HL-60 (cell line): ENCODE data around the gene CCDC88B.
A peak's percentile ranks its signal among the peaks of the same experiment; 100 is the strongest.

ENCODE experiments used
- DNase-seq, 2 experiments: peaks; one replicate each; pipeline ENCODE4 v3.0.0-alpha.2; 2010 to 2020; ENCODE audit warnings: low read depth in 1 of 2, low spot score in 1 of 2
- H3K27ac ChIP-seq: fragments of 250-450 bp; sonication (Bioruptor Pico); replicated peaks from 2 replicates; pipeline ENCODE4 v1.5.1; 2020; ENCODE audit warnings: mild to moderate bottlenecking, moderate library complexity
- H3K27me3 ChIP-seq: fragments of 250-450 bp; sonication (Bioruptor Pico); 2 replicates; pipeline ENCODE4 v1.5.1; 2021; ENCODE audit warnings: mild to moderate bottlenecking, moderate library complexity; ENCODE audit not compliant: insufficient read depth, poor library complexity, severe bottlenecking
- H3K4me3 ChIP-seq: replicated peaks from 2 replicates; pipeline ENCODE4 v1.5.1; 2011; ENCODE audit warnings: mild to moderate bottlenecking, control low read depth, low read length; ENCODE audit not compliant: insufficient read depth
- GABPA ChIP-seq: IDR thresholded peaks from 2 replicates; pipeline ENCODE4 v1.6.1; 2012; ENCODE audit warnings: low read depth
- POLR2AphosphoS5 ChIP-seq: IDR thresholded peaks from 2 replicates; pipeline ENCODE4 v1.6.1; 2012; ENCODE audit warnings: low read depth
- SPI1 ChIP-seq: IDR thresholded peaks from 2 replicates; pipeline ENCODE4 v1.6.1; 2012; ENCODE audit warnings: low read depth, mild to moderate bottlenecking, borderline replicate concordance
- TF ChIP-seq, protein P1 (sequence below): IDR thresholded peaks from one replicate; pipeline ENCODE4 v1.5.1; 2011; ENCODE audit warnings: low read length, control low read depth, inconsistent platforms; ENCODE audit not compliant: insufficient read depth
- TF ChIP-seq, protein P2 (sequence below): IDR thresholded peaks from 2 replicates; pipeline ENCODE4 v1.6.1; 2012; ENCODE audit warnings: low read depth; ENCODE audit not compliant: insufficient replicate concordance

The CCDC88B gene

DNA sequence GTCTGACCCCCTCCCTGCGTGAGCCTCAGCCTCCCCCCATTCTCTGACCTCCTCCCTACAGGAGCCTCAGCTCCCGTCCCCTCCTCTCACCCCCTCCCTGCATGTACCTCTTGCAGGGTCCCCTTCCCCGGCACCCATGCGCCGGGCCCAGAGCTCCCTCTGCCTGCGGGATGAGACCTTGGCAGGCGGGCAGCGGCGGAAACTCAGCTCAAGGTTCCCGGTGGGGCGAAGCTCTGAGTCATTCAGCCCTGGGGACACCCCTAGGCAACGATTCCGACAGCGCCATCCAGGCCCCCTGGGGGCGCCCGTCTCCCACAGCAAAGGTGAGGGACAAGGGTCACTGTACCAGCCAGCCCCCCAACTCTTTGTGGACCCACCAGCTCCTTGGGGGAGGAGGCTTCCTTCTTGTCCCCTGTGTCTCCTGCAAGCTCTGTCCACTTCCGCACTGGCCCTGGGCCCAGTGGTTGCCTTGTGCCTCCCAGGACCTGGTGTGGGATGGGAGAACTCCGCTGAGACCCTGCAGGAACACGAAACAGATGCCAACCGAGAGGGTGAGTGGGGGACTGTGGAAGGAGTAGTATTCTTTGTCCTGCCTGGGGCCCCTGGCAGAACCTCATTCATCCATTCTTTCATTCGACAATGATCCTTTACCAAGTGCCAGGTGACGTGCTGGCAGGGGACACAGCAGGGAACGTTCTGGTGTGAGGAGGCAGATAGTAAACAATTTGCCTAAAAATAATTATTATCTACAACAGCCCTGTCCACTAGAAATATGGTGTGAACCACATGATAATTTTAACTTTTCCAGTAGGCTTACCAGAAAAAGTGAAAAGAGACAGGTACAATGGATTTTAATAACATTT is 15.3 kb downstream of the CCDC88B start:
- H3K27ac ChIP-seq: peak overlapping the region; percentile 65
- 0 out of 2 replicates have a peak overlapping the region, but pooled peaks have one; percentile 6 for H3K4me3 ChIP-seq
- no peaks in the 10 kb centered on the region for H3K27me3 ChIP-seq
- peak; percentile 88 to 90 for DNase-seq
- TF ChIP-seq GABPA: no peak
- TF ChIP-seq, protein P1, sequence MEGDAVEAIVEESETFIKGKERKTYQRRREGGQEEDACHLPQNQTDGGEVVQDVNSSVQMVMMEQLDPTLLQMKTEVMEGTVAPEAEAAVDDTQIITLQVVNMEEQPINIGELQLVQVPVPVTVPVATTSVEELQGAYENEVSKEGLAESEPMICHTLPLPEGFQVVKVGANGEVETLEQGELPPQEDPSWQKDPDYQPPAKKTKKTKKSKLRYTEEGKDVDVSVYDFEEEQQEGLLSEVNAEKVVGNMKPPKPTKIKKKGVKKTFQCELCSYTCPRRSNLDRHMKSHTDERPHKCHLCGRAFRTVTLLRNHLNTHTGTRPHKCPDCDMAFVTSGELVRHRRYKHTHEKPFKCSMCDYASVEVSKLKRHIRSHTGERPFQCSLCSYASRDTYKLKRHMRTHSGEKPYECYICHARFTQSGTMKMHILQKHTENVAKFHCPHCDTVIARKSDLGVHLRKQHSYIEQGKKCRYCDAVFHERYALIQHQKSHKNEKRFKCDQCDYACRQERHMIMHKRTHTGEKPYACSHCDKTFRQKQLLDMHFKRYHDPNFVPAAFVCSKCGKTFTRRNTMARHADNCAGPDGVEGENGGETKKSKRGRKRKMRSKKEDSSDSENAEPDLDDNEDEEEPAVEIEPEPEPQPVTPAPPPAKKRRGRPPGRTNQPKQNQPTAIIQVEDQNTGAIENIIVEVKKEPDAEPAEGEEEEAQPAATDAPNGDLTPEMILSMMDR: peak; percentile 40
- TF ChIP-seq POLR2AphosphoS5: no peak
- peak; percentile 36; the same call in 1 of the 2 replicates for TF ChIP-seq SPI1
- TF ChIP-seq, protein P2, sequence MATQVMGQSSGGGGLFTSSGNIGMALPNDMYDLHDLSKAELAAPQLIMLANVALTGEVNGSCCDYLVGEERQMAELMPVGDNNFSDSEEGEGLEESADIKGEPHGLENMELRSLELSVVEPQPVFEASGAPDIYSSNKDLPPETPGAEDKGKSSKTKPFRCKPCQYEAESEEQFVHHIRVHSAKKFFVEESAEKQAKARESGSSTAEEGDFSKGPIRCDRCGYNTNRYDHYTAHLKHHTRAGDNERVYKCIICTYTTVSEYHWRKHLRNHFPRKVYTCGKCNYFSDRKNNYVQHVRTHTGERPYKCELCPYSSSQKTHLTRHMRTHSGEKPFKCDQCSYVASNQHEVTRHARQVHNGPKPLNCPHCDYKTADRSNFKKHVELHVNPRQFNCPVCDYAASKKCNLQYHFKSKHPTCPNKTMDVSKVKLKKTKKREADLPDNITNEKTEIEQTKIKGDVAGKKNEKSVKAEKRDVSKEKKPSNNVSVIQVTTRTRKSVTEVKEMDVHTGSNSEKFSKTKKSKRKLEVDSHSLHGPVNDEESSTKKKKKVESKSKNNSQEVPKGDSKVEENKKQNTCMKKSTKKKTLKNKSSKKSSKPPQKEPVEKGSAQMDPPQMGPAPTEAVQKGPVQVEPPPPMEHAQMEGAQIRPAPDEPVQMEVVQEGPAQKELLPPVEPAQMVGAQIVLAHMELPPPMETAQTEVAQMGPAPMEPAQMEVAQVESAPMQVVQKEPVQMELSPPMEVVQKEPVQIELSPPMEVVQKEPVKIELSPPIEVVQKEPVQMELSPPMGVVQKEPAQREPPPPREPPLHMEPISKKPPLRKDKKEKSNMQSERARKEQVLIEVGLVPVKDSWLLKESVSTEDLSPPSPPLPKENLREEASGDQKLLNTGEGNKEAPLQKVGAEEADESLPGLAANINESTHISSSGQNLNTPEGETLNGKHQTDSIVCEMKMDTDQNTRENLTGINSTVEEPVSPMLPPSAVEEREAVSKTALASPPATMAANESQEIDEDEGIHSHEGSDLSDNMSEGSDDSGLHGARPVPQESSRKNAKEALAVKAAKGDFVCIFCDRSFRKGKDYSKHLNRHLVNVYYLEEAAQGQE: no peak

DNA sequence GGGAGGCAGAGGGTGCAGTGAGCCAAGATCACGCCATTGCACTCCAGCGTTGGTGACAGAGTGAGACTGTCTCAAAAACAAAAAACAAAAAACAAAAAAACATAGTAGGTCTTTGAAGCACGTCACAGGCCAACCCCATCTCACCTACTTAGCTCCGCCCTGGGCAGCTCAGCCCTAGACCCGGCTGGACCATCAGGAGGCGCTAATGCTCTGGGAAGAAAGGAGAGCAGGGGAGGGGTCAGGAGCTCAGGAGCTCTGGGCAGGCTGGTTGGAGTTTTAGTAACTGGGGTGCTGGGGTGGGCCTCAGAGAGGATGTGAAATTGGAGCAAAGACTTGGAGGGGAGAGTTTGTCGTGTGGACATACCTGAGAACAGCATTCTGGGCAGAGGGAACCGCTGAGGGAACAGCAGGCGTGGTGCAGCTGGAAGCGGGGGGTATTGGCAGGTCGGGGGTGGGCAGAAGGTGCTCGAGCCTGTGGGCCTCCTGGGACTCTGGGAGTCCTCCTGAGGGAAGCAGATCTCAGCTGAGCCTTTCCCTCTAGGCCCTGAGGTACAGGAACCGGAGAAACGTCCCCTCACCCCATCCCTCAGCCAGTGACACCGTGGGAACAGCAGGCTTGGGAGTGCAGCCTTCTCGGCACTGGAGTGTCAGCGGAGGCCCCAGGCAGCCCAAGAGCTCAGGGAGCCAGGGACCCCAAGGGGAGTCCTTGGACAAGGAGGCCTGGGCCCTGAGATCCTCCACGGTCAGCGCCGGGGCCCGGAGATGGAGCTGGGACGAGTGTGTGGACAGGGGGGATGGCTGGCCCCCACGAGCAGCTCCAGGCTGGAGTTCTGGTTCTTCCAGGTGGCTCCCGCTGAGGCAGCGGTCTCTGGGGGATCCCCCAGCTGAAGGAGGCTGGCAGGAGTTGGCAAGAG is 16.8 kb downstream of the CCDC88B start:
- Histone ChIP-seq H3K4me3 (no peak overlapping the region), H3K27ac (no peak overlapping the region), H3K27me3 (no peaks in the 10 kb centered on the region)
- peak in 1 of 2 experiments; percentile 76 for DNase-seq
- TF ChIP-seq, protein P1: peak; percentile 26
- TF ChIP-seq, protein P2: no peak
- TF ChIP-seq POLR2AphosphoS5 (peak; percentile 14; the same call in 1 of the 2 replicates), SPI1 (no peak)

DNA sequence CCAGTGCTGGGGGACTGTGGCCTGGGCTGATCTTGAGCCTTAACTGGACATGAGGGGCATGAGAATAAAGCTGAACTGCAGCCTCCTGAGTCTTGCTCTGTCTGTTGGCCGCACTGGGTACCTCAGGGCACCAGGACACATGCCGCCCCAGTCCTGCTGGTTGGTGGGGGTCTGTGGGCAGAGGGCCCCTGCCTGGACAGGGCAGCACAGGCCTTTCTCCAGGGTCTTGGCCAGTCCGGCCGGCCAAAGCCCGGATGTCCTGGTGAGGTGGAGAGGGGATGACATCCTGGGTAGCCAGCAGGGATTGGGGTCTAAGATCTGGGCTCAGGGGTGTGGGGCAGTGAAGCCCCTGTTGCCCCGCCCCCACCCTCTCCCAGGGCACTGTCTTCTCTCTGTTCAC is 17.4 kb downstream of the CCDC88B start:
- Histone ChIP-seq H3K27me3 (no peaks in the 10 kb centered on the region), H3K27ac (no peak overlapping the region), H3K4me3 (no peak overlapping the region)
- TF ChIP-seq, protein P1: no peak
- no peak for TF ChIP-seq SPI1
- no peak for DNase-seq
